ENCODE results near the gene MARCHF2.

DNA sequence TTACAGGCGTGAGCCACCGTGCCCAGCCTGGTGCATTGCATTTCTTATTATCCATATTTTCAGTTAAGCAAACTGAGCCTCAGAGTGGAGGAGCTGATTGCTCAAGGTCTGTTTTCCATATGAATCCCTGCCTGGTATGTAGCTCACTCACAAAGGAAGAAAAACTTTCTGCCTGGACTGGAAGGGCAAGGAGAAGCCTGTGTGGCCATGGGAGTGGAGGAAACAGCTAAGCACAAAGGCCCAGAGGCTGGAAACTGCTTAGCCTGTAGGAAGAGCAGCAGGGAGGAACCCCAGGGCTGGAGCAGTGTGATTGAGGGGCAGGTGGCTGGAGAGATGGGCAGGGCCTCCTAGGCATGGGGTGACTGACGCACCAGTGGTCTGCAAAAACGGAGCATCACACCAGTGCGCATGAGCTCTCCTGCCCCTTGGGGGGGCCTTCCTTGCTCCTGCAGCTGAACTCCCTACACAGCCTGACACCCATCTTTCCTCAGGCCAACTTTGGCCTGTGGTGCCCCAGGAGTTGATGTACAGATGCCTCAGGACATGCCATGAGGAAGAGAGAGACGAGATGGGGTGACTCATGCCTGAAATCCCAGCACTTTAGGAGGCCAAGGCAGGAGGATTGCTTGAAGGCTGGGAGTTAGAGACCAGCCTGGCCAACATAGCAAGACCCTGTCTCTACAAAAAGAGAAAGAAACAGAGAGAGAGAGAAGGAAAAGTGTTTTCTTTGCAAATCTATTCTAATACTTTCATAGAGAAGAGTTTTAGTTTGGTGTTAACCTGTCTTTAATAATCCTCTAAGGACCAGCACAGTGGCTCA, 28.8 kb downstream of the MARCHF2 start:
- TF ChIP-seq, protein P1, sequence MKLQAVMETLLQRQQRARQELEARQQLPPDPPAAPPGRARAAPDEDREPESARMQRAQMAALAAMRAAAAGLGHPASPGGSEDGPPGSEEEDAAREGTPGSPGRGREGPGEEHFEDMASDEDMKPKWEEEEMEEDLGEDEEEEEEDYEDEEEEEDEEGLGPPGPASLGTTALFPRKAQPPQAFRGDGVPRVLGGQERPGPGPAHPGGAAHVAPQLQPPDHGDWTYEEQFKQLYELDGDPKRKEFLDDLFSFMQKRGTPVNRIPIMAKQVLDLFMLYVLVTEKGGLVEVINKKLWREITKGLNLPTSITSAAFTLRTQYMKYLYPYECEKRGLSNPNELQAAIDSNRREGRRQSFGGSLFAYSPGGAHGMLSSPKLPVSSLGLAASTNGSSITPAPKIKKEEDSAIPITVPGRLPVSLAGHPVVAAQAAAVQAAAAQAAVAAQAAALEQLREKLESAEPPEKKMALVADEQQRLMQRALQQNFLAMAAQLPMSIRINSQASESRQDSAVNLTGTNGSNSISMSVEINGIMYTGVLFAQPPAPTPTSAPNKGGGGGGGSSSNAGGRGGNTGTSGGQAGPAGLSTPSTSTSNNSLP (IDR thresholded peaks at IDR 0.05; ENCODE audit: borderline replicate concordance, low read depth, low read length): no peak
- TF ChIP-seq GTF2F1 (IDR thresholded peaks at IDR 0.05; ENCODE audit: low read depth, low read length) (no peak), ZNF3 (CRISPR knock-in tag; IDR thresholded peaks at IDR 0.05) (no peak), ZNF384 (IDR thresholded peaks at IDR 0.05; ENCODE audit: low read depth, low read length) (no peak), CEBPB (tag; IDR thresholded peaks at IDR 0.05) (no peak), TGIF2 (CRISPR knock-in tag; IDR thresholded peaks at IDR 0.05) (no peak)
